Stimulated activated CD8-positive, alpha-beta memory T cell treated with anti-CD3 and anti-CD28 coated beads, Interleukin-4, amount 100 ng/mL, for 1 hour (primary cell): ENCODE results near the gene RBM28.

Experiments
- DNase-seq, 2 donors: peaks; one replicate each; pipeline ENCODE4 v3.0.0-alpha.2; 2020; ENCODE audit warnings: low read depth in 2 of 2, low spot score in 1 of 2

Gene RBM28

DNA sequence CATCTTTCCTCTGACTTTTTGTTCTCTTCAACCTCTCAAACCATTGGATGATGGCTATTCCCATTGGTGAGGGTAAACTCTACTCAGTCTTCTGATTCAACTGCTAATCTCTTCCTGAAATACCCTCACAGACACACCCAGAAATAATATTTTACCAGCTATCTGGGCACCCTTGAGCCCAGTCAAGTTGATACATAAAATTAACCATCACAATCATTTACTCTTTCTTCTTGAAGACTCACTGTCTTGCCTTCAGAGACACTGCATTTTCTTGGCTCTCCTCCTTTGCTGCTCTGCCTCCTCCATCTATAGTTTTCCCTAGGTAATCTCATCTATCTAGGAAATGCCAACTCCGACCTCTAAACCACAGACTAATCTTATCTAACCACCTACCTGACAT lies 30.3 kb upstream of the RBM28 start:
- no peak for DNase-seq

DNA sequence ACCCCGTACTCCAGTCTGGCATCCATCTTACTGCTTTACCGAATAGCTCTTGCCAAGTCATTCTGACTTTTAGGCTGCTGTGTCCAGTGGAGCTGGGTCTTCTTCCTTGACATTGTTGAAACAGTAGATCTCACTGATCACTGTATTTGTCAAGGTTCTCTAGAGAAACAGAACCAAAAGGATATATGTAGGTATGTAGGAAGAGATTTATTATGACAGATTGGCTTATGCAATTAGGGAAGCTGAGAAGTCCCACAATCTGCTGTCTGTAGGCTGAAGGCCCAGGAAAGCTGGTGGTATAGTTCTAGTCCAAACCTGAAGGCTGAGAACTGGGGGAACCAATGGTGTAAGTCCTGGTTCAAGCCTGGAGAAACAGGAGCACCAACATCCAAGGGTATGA lies 29.9 kb upstream of the RBM28 start:
- DNase-seq, result no peak

DNA sequence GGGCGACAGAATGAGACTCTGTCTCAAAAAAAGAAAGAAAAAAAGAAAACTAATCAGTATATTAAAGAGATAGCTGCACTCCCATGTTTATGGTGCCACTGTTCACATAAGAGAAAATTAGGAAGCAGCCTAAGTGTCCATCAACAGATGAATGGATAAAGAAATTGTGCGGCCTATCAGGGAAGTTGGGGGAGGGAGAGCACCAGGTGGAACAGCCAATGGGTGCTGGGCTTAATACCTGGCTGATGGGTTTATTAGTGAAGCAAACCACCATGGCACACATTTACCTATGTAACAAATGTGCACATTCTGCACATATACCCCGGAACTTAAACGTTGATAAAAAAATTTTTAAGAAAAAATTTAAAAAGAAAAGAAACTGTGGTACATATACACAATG lies 26.8 kb upstream of the RBM28 start:
- DNase-seq, result no peak

DNA sequence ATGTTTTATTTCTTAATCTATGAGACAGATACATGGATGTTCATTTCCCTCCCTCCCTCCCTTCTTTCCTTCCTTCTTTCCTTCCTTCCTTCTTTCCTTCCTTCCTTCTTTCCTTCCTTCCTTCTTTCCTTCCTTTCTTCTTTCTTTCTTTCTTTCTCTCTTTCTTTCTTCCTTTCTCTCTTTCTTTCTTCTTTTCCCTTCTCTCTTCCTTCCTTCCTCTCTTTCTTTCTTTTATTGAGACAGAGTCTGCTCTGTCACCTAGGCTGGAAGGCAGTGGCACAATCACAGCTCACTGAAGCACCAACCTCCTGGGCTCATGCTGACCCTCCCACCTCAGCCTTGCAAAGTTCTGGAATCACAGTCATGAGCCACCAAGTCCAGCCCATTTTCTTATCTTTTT lies 23.3 kb upstream of the RBM28 start:
- DNase-seq, result no peak

DNA sequence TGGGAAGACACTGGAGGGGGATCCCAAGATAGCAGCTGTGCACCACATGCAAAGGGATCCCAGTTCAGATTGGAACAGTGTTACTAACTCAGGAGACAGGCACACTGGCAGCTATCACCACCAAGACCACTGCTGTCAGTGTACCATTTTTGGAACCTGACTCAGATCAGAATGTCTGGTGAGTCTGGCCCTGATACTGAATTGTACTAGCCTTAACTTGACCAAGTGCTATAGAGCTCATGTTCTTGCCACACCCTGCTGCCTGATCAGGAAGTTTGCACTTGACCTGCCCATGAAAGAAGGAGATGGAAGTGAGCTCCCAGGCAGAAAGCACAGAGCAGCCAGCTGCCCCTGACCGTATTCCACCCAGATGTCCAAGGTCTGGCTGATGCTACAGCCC lies 22.6 kb upstream of the RBM28 start:
- no peak for DNase-seq

DNA sequence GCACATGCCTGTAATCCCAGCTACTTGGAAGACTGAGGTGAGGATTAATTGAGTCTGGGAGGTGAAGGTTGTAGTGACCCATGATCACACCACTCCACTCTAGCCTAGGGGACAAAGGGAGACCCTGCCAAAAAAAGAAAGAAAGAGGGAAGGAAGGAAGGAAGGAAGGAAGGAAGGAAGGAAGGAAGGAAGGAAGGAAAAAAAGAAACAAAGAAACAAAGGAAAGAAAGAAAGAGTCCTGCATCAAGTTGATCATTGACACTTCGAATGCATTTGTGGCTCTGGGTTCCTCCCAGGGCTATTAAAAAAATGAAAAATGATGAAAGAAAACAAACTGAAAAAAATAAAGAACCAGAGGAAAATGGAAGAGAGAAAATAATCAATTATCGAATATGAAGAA lies 21.7 kb upstream of the RBM28 start:
- no peak for DNase-seq

DNA sequence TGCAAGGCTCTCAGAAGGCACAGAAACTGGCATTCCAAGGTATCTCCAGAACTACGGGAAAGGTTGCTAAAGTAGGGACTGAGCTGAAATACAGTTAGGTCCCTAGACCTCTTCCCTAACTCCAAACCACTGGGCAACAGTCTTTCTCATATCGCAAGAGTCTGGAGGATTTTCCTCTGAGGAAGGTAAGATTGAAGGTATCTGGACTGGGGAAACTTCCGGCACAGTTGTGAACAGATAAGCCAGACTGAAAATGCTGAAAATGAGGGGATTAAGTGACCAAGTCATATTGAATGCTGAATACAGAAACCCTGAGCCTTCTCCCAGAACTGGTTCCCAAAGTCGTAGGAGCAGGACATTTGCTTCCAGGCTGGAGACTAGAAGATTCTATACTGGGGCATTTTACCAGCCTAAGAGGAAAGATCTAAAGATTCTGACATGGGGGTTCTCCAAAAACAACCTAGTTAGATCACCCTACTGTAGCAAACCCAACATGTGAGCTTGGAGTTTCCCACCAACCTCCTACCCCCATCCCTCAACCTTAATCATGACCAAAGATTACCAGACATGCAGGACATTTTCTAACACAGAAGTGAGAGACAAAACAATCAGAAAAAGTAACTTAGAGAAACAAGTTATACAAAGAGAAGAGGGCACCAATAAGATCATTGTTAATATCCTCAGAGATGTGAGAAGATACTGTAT lies 20.6 kb upstream of the RBM28 start:
- DNase-seq, result no peak

DNA sequence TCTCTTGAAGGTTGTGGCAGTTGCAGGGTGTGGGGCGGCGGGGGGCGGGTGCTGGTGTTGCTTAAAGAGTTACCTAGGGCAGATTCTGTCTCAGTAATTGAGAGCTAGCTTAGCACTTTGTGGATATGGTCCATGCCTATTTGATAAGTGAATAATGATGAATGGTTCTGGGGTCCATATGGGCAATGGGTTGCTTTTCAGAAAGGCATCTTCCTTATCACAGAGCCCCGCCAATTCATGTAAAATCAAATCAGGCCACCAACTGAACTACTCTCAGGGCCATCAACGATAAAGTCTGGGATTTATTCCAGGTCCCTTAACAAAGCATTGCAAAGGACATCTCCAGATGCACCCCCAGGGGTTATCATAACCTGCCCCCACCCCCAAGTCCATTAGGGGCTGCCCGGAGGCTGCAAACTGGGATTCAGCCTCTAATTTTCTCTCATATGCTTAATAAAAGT lies 19.6 kb upstream of the RBM28 start:
- no peak for DNase-seq

DNA sequence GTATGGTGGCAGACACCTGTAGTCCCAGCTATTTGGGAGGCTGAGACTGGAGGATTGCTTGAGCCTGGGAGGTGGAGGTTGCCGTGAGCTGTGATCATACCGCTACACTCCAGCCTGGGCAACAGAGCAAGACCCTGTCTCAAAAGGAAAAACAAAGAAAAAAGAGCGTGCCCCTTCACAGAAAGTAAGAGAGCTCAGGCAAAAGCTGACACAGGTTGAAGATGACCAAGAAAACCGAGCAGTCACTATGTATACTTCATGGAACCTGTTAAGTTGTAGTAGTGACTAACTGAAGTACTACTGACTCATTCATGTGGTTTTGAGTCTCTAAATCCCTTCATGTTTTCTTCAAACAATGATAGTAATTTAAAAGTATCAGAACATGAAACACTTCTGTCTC lies 19.0 kb upstream of the RBM28 start:
- DNase-seq, result no peak

DNA sequence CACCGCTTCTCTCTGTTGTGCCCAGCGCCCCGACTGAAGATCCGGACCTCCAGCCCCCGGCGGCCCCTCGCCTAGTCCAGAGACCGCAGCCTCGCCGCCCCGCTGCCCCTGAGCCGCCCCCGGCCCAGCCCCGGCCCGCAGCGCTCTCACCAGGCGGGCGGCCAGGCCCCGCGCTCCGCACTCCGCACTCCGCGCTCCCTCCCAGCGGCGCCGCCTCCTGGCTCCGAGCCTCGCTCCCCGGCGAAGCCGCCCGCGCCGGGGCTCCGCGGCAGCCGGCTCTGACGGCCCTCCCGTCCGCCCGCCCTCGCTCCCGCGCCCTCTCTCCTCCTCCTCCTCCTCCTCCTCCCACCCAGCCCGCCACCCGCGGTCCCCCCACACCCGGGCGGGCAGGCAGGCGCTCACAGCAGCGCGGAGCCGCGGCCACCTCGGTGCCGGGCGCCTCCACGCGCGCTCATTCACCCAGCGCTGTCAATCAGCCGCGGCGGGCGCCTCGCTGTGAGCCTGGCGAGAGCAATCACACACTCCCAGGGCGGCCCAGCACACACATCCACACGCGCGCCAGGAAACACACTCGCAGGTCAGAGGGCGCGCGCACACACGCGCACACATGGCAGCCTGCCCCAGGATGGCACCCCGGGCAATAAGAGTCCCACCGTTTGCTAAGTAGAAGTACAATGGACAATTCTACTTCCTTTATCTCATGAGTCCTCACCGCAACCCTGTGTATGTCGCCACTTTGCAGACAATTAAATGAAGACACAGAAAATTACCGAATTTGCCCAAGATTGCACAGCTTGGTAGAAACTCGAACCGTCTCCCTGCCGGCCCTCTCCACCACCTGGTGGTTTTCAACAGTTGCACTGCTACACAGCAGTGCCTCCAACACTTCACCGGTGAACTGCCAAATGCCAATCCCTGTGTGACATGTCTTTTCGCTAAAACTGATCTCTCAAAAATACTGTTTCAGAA lies 18.0 kb upstream of the RBM28 start, which contains the start of gene PRRT4:
TSS of gene PRRT4 (minus strand) at position 280 of the 969 bp plus-strand sequence.
- DNase-seq, result no peak

DNA sequence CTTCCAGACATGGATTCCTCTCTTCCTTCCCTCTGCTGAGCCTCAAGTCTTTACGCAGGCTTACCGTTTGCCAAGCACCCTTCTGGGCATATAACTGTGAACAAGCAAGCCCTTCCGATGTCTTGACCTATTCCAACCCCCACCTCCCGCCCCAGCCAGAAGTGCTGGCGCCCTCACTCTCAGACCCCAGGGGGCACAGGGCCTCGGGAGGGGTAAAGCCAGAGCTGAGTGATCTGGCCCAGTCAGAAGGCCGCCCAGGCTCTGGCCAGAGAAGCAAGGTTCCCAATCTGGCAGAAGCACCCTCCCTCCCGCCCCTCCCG lies 16.6 kb upstream of the RBM28 start:
- DNase-seq, result no peak

DNA sequence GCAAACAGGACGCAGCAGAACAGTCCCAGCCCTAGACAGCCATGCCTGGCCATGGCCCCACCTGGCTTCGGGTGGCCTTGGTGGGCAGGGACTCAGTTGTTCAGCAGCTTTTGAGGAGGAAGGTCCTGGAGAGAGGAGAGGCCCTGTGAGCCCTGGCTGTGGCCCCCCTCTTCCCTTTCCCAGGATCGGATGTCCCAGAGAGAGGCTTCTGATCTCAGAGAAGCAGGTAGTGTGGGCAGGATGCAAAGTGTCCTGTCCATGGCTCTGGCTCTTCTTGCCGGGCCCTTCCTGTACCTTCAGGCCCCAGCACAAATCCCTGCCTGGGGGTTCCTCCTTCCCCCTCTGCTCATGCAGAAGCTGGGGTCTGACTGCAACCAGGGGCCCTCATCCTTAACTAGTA lies 16.2 kb upstream of the RBM28 start:
- no peak for DNase-seq

DNA sequence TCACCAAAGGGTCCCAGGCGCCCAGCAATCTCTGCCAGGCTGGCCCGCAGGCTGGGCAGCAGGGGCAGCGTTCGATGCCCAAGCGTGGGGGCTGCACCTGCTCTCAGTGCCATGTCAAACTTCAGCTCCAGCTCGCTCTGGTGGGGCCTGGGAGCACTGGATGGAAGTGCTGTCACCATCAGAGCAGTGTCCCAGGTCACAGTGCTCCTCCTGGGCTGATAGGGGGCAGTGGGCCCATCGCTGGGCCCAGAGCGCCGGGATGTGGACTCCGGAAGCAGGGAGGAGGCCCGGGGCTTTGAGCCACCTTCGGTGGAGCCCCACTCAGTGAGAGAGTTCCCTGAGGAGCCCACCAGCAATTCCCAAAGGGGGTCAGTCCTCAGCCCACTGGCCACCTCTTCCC lies 15.6 kb upstream of the RBM28 start:
- no peak for DNase-seq

DNA sequence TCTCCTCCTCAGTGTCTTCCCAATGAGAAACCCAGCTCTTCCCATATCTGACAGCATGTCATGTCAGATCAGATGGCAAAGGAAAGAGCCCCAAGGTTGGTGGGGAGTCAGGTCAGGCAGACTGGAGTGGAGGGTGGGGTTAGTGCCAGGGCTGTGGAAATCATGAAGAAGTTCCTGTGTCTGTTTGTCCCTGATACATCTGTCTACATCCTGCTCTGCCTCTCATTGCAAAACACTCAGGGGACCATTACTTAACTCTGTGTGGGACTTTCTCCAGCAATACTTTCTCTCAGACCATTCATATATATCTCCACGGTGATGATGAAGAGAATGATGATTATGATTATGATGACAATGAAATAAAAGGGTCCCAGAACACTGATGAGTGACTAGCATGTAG lies 14.5 kb upstream of the RBM28 start:
- no peak for DNase-seq

DNA sequence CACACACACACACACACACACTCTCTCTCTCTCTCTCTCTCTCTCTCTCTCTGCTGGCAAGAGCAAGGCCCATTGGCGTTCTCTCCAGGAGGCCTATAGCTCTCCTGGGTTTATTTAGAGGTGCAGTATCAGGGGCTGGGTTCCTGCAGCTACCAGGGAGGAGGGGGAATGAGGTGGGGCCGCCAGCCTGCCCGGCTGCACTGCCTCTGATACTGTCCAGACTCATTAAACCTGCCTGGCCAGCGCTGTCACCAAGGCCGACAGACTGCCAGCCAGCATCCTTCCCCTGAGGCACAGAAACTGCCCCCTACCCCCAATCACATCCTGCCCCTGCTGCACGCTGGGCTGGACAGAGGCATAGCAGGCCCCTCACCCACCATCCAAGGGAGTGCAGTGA lies 13.5 kb upstream of the RBM28 start:
- DNase-seq, result no peak

DNA sequence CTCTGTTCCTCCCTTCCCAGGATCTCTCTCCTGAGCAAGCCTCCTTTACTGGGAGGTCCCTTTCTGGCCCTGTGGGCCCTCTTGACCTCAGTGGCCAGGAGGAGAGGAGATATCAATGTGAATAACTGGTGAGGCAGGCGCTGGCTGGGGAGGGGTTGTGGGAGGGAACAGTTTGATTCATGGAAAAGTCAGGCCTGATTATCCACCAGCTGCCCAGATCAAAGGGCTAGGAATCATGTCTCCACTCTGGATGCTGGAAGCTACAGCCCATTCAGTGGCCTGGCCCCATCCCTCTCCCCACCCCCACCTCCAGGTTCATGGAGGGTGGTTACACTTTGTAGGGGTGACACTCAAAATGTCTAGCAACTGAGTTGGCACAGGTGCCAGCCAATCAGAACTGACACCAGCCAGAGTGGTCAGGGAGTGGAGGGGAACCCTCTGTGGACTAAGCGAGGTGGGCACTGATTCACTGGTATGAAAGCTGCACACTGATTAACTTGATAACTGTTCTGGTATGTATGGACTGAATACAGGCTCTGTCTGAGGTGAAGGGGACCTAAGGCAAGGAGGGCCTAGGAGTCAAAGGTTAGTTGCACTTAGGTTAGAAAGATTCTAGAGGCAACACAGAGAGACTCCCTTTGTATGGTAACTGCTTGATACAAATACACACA lies 13.0 kb upstream of the RBM28 start:
- no peak for DNase-seq

DNA sequence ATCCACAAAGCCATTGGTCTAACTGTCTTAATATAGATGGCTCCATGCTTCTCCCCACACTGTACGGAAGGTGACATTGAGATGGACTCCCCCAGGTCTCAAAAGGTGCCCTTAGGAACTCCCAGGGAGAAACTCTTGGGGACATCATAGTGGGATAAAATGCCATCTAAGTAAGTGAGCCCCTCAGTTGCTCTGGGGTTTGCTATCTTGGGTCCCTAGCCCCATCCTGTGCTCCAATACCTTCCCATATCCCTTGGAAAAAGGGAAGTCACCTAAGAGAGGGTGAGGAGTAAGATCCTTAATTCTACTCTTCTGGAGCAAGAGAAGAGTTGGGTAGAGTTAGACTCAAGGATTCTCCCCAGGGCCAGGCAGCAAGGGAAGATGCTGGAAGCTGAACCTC lies 9.9 kb upstream of the RBM28 start:
- no peak for DNase-seq

DNA sequence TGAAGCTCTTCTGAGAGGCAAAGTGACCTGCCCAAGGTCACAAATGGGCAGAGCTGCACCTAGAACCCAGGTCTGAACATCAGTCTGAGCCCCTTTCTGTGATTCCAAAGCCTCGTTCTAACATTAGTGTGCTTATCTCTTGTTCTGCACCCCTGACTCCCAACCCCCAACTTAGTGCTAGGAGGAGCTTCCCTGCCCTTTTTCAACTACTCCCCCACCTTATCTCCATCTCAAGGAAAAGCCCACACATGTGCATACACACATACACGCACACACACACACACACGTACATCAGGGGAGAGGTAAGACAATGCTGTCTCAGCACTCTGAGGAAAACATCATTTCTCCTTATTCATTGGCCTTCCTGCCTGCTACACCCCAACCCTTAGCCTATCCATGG lies 9.5 kb upstream of the RBM28 start:
- no peak for DNase-seq

DNA sequence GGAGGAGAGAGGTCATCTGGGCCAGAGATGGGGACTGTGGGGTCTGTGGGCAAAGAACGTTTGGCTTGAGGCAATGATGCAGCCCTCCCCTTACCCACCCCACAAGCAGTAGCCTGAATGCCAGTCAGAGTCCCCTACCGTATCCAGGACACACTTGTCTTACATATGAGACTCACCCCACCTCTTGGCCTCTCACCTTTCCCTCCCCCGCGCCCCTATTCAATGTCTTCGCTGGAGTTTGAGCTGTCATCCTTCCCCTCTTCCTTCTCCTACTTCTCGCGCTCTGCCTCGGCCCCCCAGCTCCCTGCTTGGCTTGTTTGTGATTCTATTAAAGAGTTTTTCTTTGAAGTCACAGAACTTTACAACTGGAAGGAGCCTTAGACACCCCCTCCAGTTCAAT lies 8.9 kb upstream of the RBM28 start:
- no peak for DNase-seq

DNA sequence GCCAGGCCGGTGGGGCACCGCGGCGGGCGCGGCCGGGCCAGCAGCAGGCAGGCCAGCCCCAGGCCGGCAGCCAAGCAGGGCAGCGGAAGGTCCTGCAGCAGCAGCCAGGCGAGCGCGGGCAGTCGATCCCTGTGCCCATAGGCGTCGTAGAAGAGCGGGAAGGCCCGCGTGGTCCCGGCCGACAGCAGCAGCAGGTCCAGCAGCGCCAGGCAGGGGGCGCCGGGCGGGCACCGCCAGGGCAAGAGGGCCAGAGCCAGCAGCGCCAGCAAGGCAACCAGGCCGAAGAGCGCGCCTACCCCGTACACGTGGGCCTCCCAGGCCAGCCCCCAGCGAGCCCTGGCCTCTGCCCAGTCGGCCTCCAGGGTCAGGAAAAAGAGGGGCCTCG lies 8.4 kb upstream of the RBM28 start:
- no peak for DNase-seq

DNA sequence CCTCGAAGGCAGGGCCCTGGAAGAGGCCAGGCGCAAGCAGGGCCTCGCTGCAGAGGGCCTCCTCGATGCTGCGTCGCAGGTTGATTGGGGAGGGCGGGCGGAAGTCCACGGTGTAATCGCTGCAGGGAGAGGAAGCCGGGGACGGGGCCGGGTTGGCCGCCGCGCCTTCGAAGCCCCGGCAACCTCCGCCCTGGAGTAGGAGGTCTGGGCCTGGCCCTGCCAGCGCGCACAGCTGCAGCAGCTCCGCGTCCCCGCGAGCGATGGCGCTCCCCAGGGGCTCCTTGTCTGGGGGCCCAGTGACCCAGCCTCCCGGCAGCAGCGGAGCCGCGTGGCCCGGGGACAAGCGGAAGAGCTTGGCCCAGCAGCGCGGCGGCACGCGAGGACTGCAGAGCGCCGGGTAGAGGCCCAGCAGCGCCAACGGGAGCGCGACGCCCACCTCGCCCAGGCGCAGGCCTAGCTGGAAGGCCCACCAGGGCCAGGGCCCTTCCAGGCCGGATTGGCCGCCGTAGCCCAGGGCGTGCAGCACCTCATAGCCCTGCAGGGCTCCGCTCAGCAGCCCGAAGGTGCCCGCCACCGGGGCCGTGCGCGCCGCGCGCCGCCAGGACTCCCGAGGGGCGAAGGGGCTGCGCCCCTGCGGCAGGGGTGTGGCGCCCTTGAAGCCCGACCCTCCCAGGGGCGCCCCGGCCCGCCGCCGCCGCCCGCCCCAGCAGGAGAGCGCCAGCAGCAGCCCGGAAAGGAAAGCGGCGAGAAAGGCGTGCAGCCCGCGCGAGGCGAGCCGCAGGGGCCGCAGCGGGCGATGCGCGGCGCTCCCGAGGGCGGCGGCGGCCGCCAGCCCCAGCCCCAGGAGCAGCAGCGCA lies 7.8 kb upstream of the RBM28 start:
- DNase-seq, result no peak
